ENCODE measurements around the gene GSTM3. TPM values are rescaled to one million over a fixed set of nuclear protein-coding genes. Genes with fewer than 3 reads are reported as not detected.
"Not testable (repeated sequence)": the region's sequence is repeated elsewhere in the genome, so short reads cannot be mapped to it uniquely, and the experiment has no call there.

The GSTM3 gene
- total and polyA plus RNA-seq, 3 donors from 2014 or later = 748 to 1,464 (median 769) TPM

GRCh38 chr1:109714661-109715372 is 26.0 kb downstream of the GSTM3 start:
- no peak for TF ChIP-seq CTCF (IDR thresholded peaks at IDR 0.05)
- no peak for TF ChIP-seq POLR2A (IDR thresholded peaks at IDR 0.05)

GRCh38 chr1:109713636-109714035 is 27.2 kb downstream of the GSTM3 start:
- TF ChIP-seq POLR2A (IDR thresholded peaks at IDR 0.05) = no peak
- TF ChIP-seq CTCF (IDR thresholded peaks at IDR 0.05) = no peak
- no peak for DNase-seq
- intact Hi-C loops (cut with DNase I; ENCODE audit: low total_unique reads) = no loop called here
- Histone ChIP-seq H3K4me3 (no peak overlapping the region), H3K4me1 (peaks cover 5% of the 10 kb centered on the region), H3K9me3 (no peaks in the 10 kb centered on the region), H3K27me3 (no peaks in the 10 kb centered on the region), H3K36me3 (ENCODE audit: low read depth, missing control alignments) (no peaks in the 10 kb centered on the region), H3K27ac (no peak overlapping the region)
- 94 to 98% methylated on average over 5 of the region's 5 CpGs for WGBS, 2 donors

More at GRCh38 chr1:109714661-109715372, 26.0 kb downstream of the GSTM3 start:
- no peaks in the 10 kb centered on the region for H3K27me3 ChIP-seq
- peaks cover 5% of the 10 kb centered on the region for H3K4me1 ChIP-seq
- WGBS, 2 donors = 73 to 79% methylated on average over 12 of the region's 12 CpGs
- no peaks in the 10 kb centered on the region for H3K36me3 ChIP-seq (ENCODE audit: low read depth, missing control alignments)
- H3K9me3 ChIP-seq = no peaks in the 10 kb centered on the region
- no peak overlapping the region for H3K27ac ChIP-seq
- intact Hi-C loops (cut with DNase I; ENCODE audit: low total_unique reads) = no loop called here
- no peak for DNase-seq
- no peak overlapping the region for H3K4me3 ChIP-seq

- Histone ChIP-seq H3K4me3 (peak overlapping the region; percentile 27 to 53), H3K9me3 (no peaks in the 10 kb centered on the region), H3K27me3 (no peaks in the 10 kb centered on the region), H3K27ac (peak overlapping the region in 1 of 2 donors; percentile 24), H3K36me3 (ENCODE audit: low read depth, missing control alignments) (no peaks in the 10 kb centered on the region), H3K4me1 (peaks cover 5% of the 10 kb centered on the region)
- no peak for TF ChIP-seq POLR2A (IDR thresholded peaks at IDR 0.05)
- no peak for TF ChIP-seq CTCF (IDR thresholded peaks at IDR 0.05)
- no peak for DNase-seq
- intact Hi-C loops (cut with DNase I; ENCODE audit: low total_unique reads) = no loop called here
- WGBS, 2 donors = 47 to 50% methylated on average over 13 to 22 of the region's 22 CpGs
Observed at GRCh38 chr1:109712321-109712864, 28.4 kb downstream of the GSTM3 start.

- H3K36me3 ChIP-seq (ENCODE audit: low read depth, missing control alignments); H3K27me3 ChIP-seq; H3K9me3 ChIP-seq; intact Hi-C loops (cut with DNase I; ENCODE audit: low total_unique reads); H3K4me1 ChIP-seq: not testable (repeated sequence)
- Histone ChIP-seq H3K4me3 (peak within 1 kb of the TSS; percentile 27 to 53), H3K27ac (peak within 1 kb of the TSS in 1 of 2 donors; percentile 39)
- peak; percentile 32 for DNase-seq
- WGBS, 2 donors = 10 to 29% methylated on average over 6 to 31 of the region's 33 CpGs
Observed at GRCh38 chr1:109711593-109712320, 29.1 kb downstream of the GSTM3 start, which contains the start of gene GSTM5. TSS of gene GSTM5 (plus strand) at chr1:109712251. CDS start at chr1:109712313, 62 bp downstream.

GRCh38 chr1:109709822-109710221 is 31.0 kb downstream of the GSTM3 start:
- H3K4me1 ChIP-seq; DNase-seq; H3K9me3 ChIP-seq; H3K27ac ChIP-seq; intact Hi-C loops (cut with DNase I; ENCODE audit: low total_unique reads); H3K36me3 ChIP-seq (ENCODE audit: low read depth, missing control alignments); H3K27me3 ChIP-seq; H3K4me3 ChIP-seq: not testable (repeated sequence)

- WGBS, 2 donors = 67 to 73% methylated on average over 4 of the region's 4 CpGs
Observed at GRCh38 chr1:109708949-109709348, 31.9 kb downstream of the GSTM3 start.

More at GRCh38 chr1:109708949-109709348, 31.9 kb downstream of the GSTM3 start:
- intact Hi-C loops (cut with DNase I; ENCODE audit: low total_unique reads); DNase-seq; H3K36me3 ChIP-seq (ENCODE audit: low read depth, missing control alignments); H3K27me3 ChIP-seq; H3K9me3 ChIP-seq; H3K27ac ChIP-seq; H3K4me3 ChIP-seq; H3K4me1 ChIP-seq: not testable (repeated sequence)
